Peyer's patch (tissue), 4 donors: ENCODE results near the gene HHAT. TPM values are rescaled to one million over a fixed set of nuclear protein-coding genes. Genes with fewer than 3 reads are reported as not detected.

Experiments
- DNase-seq, 3 donors: peaks; one replicate each; pipeline ENCODE4 v3.0.0-alpha.2; 2017 to 2019
- H3K27ac ChIP-seq, 4 donors: fragments of 200-600 bp; sonication (generic); one replicate each; pipeline ENCODE4 v1.5.1; 2016 to 2019
- H3K27me3 ChIP-seq, 2 donors: fragments of 200-600 bp; sonication (generic); one replicate each; pipeline ENCODE4 v1.5.1; 2019
- H3K36me3 ChIP-seq, 3 donors: fragments of 200-600 bp; sonication (generic); one replicate each; pipeline ENCODE4 v1.5.1; 2016 to 2019
- H3K4me1 ChIP-seq, 4 donors: fragments of 200-600 bp; sonication (generic); one replicate each; pipeline ENCODE4 v1.5.1; 2016 to 2019
- H3K4me3 ChIP-seq, 4 donors: fragments of 200-600 bp; sonication (generic); 1 replicate in 3 of 4; 2 replicates in 1 of 4; pipeline ENCODE4 v1.5.1; 2016 to 2019; ENCODE audit warnings: mild to moderate bottlenecking in 1 of 4
- H3K9me3 ChIP-seq, 4 donors: fragments of 200-600 bp; sonication (generic); one replicate each; pipeline ENCODE4 v1.5.1; 2016 to 2019; ENCODE audit warnings: mild to moderate bottlenecking in 1 of 4
- CTCF ChIP-seq, 6 experiments: fragments of 450-650 bp in 4 of 6; fragments of 200-600 bp in 2 of 6; sonication (generic) in 1 of 6; IDR thresholded peaks; one replicate each; pipeline ENCODE4 v1.5.1; 2017 to 2019; ENCODE audit warnings: antibody characterized with exemption in 6 of 6, mild to moderate bottlenecking in 3 of 6, moderate library complexity in 1 of 6
- POLR2A ChIP-seq, 2 donors: fragments of 450-650 bp; IDR thresholded peaks; one replicate each; pipeline ENCODE4 v1.5.1; 2017; ENCODE audit warnings: antibody characterized with exemption in 2 of 2, mild to moderate bottlenecking in 2 of 2, moderate library complexity in 2 of 2
- total RNA-seq, 4 donors: library from RNA; depleted of rRNA; stranded (reverse); fragments of >200 nt; gene quantifications; one replicate each; pipeline ENCODE4 v1.1.0, GENCODE V29; 2016

The HHAT gene
- total RNA-seq, 4 donors from 2014 or later = 2.3 to 16.9 (median 7.3) TPM

- no peaks in the 10 kb centered on the region for H3K9me3 ChIP-seq
- no peak for DNase-seq
- TF ChIP-seq POLR2A (IDR thresholded peaks at IDR 0.05) (no peak), CTCF (IDR thresholded peaks at IDR 0.05) (no peak)
- no peaks in the 10 kb centered on the region for H3K36me3 ChIP-seq
- no peak overlapping the region for H3K4me3 ChIP-seq
- no peaks in the 10 kb centered on the region for H3K27me3 ChIP-seq
- H3K27ac ChIP-seq = no peak overlapping the region
- no peaks in the 10 kb centered on the region for H3K4me1 ChIP-seq
Measured at GRCh38 chr1:210335001-210335400, 6.3 kb downstream of the HHAT start.

GRCh38 chr1:210336362-210336761 is 7.7 kb downstream of the HHAT start:
- Histone ChIP-seq H3K4me1 (peaks cover 0 to 3% (median 0%) of the 10 kb centered on the region in 4 donors), H3K27me3 (no peaks in the 10 kb centered on the region), H3K4me3 (no peak overlapping the region), H3K9me3 (no peaks in the 10 kb centered on the region), H3K27ac (no peak overlapping the region), H3K36me3 (no peaks in the 10 kb centered on the region)
- TF ChIP-seq POLR2A (IDR thresholded peaks at IDR 0.05) = no peak
- no peak for TF ChIP-seq CTCF (IDR thresholded peaks at IDR 0.05)
- DNase-seq = no peak

- Histone ChIP-seq H3K36me3 (no peaks in the 10 kb centered on the region), H3K9me3 (no peaks in the 10 kb centered on the region), H3K4me3 (no peak overlapping the region), H3K27ac (no peak overlapping the region), H3K4me1 (peaks cover 0 to 3% (median 0%) of the 10 kb centered on the region in 4 donors), H3K27me3 (no peaks in the 10 kb centered on the region)
- TF ChIP-seq POLR2A (IDR thresholded peaks at IDR 0.05) (no peak), CTCF (IDR thresholded peaks at IDR 0.05) (no peak)
- DNase-seq = no peak
Measured at GRCh38 chr1:210339500-210339899, 10.8 kb downstream of the HHAT start.

GRCh38 chr1:210340311-210340710 is 11.6 kb downstream of the HHAT start:
- H3K27me3 ChIP-seq = no peaks in the 10 kb centered on the region
- TF ChIP-seq POLR2A (IDR thresholded peaks at IDR 0.05) (no peak), CTCF (IDR thresholded peaks at IDR 0.05) (no peak)

GRCh38 chr1:210340841-210341240 is 12.1 kb downstream of the HHAT start:
- no peaks in the 10 kb centered on the region for H3K36me3 ChIP-seq
- peaks cover 0 to 3% (median 0%) of the 10 kb centered on the region in 4 donors for H3K4me1 ChIP-seq
- no peak overlapping the region for H3K27ac ChIP-seq
- DNase-seq = no peak
- TF ChIP-seq POLR2A (IDR thresholded peaks at IDR 0.05) (no peak), CTCF (IDR thresholded peaks at IDR 0.05) (no peak)
- H3K27me3 ChIP-seq = no peaks in the 10 kb centered on the region
- no peaks in the 10 kb centered on the region for H3K9me3 ChIP-seq
- H3K4me3 ChIP-seq = no peak overlapping the region

More at GRCh38 chr1:210340311-210340710, 11.6 kb downstream of the HHAT start:
- no peak for DNase-seq
- Histone ChIP-seq H3K36me3 (no peaks in the 10 kb centered on the region), H3K4me3 (no peak overlapping the region), H3K9me3 (no peaks in the 10 kb centered on the region), H3K27ac (no peak overlapping the region), H3K4me1 (peaks cover 0 to 3% (median 0%) of the 10 kb centered on the region in 4 donors)
